Body of pancreas (tissue), 4 donors: ENCODE results near the gene ERCC2.

Experiments used
- POLR2A ChIP-seq, 3 donors: fragments of 450-650 bp; IDR thresholded peaks; one replicate each; pipeline ENCODE4 v1.6.1; 2016; ENCODE audit warnings: antibody characterized with exemption in 3 of 3, mild to moderate bottlenecking in 2 of 3
- TF ChIP-seq, protein P1 (sequence below), 7 experiments: fragments of 450-650 bp in 4 of 7; fragments of 200-600 bp in 3 of 7; sonication (generic) in 3 of 7; IDR thresholded peaks; one replicate each; pipeline ENCODE4 v1.5.1; 2016 to 2019; ENCODE audit warnings: antibody characterized with exemption in 7 of 7

- TF ChIP-seq, protein P1, sequence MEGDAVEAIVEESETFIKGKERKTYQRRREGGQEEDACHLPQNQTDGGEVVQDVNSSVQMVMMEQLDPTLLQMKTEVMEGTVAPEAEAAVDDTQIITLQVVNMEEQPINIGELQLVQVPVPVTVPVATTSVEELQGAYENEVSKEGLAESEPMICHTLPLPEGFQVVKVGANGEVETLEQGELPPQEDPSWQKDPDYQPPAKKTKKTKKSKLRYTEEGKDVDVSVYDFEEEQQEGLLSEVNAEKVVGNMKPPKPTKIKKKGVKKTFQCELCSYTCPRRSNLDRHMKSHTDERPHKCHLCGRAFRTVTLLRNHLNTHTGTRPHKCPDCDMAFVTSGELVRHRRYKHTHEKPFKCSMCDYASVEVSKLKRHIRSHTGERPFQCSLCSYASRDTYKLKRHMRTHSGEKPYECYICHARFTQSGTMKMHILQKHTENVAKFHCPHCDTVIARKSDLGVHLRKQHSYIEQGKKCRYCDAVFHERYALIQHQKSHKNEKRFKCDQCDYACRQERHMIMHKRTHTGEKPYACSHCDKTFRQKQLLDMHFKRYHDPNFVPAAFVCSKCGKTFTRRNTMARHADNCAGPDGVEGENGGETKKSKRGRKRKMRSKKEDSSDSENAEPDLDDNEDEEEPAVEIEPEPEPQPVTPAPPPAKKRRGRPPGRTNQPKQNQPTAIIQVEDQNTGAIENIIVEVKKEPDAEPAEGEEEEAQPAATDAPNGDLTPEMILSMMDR (IDR thresholded peaks at IDR 0.05): no peak
- TF ChIP-seq POLR2A (IDR thresholded peaks at IDR 0.05): no peak
Observed at GRCh38 chr19:45362291-45362690, 8.1 kb downstream of the ERCC2 start.
